Measurements from ENCODE around the gene DLX2.
"Not testable (repeated sequence)": the region's sequence is repeated elsewhere in the genome, so short reads cannot be mapped to it uniquely, and the experiment has no call there.

Gene DLX2

DNA sequence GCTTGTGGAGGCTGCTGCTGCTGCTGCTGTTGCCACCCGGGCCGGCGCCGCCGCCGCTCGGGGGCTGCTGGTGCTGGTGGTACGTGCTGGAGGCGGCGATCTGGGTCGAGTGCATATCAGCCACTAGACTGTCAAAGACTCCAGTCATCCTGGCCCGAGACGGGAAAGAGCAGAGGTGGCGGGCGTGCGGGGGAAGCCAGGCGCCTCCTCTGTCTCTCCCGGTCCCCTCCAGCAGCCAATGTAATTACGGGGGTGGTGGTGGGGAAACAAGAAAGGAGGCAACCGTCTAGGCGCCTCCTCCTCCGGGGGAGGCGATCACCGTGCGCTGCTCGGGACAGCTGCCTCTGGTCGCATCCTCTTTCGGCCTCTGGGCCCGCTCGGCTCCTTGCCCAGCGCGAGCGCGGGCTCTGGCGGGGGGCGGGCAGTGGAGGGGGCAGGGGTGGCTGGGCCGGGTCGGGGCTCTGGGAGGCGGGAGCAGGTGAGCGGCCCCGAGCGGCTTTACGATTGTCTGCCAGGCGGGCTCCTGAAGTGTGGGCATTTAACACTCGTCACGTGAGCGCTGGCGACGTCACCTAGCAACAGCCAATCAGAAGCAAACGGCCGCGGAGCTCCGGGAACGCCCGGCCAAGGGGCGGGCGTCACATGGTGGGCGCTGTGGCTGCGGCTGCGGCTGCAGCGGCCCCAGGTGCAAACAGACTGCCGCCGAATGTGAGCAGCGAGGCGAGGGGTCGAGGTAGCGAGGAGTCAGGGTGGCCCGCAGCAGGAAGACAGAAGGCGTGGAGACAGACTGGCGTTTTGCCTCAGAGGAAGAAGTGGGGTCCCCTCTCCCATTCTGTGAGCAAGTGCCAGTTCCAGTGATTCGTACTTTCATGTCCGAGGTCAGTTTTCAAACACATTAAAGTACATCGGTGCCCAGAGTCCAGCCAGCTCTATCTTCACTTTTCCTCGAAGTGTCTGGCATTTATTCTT, at the start of gene DLX2:
Gene DLX2, minus strand, starts transcription at position 510 of the 969 bp plus-strand sequence. Its CDS starts 362 bp downstream, at position 148.
- peak; percentile 82 for DNase-seq

DNA sequence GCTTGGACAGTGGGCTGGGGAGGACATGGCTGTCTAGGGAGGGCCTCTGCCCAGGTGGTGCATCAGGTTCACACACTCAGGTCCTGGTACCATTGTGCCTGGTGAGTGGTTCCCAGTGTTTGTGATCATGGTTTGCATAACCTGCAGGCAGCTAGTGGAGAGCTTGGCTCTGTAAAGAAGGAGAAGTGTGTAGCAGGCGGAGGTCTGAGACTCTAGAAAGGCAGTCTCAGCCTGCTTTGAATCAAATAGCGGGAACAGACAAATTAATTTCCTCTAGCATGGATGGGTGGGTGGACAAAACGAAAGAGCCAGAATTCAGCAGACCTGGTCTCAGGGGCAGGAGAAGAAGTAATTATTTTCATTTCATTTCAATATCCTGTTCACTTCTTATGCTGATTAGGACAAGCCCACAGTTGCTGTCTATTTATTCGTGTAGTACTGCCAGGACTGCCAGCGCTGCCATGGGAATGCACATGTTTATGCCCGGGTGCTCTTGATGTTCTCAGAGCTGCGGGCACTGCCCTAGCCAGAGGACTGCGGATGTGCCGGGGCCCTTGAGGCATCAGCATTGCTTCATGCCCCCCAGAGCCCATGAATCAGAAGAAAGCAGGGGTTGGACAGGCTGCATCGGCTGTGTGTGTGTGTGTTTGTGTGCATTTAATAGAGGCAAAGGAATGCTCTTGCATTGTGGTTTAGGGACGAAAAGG, 45.4 kb upstream of the DLX2 start:
- no peak for DNase-seq

DNA sequence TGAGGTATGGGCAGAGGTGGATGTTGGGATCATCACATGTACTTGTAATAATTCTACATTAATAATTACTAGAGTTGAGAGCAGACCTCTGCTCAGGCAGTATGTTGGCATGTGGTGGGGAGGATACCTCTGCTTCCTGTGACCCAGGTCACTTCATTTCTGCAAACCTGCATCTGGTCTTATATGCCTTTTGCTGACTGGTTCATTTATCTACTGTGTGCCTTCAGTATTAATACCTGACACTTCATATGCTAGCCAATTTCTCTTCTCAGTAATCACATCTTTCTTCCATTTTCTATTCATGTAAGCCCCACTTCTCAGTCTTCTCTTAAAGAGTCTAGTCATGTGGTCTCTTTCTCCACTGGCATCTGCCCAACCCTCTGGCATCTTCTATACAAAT, 41.1 kb upstream of the DLX2 start:
- DNase-seq, result no peak

DNA sequence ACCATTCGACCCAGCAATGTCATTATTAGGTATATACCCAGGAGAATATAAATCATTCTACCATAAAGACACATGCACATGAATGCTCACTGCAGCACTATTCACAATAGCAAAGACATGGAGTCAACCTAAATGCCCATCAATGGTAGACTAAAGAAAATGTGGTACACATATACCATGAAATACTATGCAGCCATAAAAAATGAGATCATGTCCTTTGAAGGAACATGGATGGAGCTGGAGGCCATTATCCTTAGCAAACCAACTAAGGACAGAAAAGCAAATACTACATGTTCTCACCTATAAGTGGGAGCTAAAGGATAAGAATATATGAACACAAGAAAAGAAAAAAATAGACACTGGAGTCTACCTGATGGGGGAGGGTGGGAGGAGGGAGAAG, 36.0 kb upstream of the DLX2 start:
- DNase-seq, result not testable (repeated sequence)

- DNase-seq, result no peak
These were observed 35.2 kb upstream of the DLX2 start for GRCh38 chr2:172137943-172138342.

DNA sequence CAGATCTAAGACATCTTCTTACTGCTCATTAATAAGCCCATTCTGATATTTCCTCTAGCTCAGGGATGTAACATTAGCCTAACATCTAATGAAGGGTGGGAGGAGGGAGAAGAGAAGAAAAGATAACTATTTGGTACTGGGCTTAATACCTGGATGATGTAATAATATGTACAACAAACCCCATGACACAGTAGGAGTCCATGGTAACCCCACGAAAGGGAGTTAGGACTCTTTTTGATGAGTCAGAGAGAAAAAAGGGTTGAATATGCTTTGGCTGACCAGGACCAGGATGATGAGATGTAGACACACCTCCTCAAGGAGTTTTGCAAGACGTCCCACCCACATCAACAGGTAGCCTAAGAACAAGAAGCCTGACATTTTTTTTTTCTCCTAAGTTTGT, 34.4 kb upstream of the DLX2 start:
- no peak for DNase-seq

DNA sequence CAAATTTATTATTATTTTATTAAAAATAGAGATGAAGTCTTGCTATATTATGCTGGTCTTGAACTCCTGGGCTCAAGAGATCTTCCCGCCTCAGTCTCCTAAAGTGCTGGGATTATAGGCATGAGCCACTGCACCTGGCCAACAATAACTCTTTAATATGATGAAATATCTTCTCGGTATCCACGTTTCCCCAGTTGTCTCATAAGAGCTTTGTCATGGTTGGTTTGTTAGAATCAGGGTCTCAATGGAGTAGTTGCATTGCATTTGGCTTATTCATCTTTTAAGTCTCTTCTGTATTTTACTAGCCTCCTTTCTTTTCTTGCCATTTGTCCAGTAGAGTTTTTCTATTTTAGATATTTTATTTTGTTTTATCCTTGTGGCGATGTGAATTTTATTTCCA, 32.7 kb upstream of the DLX2 start:
- no peak for DNase-seq

GRCh38 chr2:172134270-172134669, 31.6 kb upstream of the DLX2 start:
- DNase-seq, result no peak

DNA sequence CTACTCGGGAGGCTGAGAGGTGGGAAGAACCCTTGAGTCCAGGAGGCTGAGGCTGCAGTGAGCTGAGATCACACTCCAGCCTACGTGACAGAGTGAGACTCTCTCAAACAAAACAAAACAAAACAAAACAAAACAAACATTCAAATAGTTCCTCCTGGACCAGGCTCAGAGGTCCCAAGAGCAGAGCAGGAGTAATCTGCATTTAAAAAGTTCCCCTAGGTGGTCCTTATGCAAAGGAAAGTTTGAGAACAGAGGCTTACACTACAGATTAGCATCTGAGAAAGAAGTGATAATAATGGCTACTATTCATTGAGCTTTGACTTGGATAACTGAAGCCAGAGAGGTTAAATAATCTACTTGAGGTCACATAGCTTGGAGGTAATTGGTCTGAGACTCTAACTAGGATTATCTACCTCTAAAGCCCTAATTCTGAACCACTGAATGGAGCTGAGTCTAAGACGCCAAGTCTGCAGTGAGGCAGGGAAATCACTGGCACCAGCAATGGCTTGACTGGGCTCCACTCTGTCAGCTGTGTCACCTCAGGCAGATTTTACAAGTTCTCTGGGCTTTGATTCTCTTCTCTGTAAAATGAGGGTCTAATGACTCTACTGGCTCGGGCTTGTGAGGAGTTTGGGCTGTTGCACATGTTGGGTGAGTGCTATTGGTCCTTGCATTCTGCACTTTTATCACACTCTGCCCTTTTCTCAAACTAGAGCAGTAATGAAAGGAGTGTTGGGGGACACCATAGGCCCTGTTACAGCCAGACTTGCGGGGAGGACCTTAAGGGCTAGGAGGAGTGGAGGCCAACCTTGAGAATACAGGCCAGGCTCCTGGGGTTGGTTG, 29.2 kb upstream of the DLX2 start:
- DNase-seq, result no peak

DNA sequence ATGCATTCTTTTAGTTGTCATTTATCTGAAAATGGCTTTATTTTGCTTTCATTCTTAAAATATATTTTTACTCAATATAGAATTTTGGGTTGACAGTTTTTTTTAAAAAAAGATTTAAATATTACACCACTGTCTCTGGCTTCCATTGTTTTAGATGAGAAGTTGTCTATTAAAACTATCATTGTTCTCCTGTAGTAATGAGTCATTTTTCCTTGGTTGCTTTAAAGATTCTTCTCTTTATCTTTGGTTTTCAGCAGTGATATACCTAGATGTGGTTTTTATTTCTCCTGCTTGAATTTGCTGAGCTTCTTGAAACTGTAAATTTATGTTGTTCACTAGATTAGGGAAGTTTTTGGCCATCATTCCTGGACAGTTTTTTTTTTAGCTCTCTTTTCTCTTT, 26.7 kb upstream of the DLX2 start:
- no peak for DNase-seq

DNA sequence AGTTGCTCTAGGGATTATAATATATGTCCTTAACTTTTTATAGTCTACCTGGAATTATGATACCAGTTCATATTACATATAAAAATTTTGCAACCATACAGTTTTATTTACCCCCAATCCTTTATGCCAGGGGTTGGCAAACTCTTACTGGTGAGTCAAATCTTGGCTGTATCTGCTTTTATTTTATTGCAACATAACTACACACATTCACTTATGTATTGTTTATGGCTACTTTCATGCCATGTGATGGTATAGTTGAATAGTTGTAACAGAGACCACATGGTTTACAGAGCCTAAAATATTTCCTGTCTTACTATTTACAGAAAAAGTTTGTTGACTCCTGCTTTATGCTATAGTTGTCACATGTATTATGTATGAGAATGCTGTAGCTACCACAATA, 25.8 kb upstream of the DLX2 start:
- no peak for DNase-seq

GRCh38 chr2:172120118-172120517, 17.4 kb upstream of the DLX2 start:
- DNase-seq, result no peak

DNA sequence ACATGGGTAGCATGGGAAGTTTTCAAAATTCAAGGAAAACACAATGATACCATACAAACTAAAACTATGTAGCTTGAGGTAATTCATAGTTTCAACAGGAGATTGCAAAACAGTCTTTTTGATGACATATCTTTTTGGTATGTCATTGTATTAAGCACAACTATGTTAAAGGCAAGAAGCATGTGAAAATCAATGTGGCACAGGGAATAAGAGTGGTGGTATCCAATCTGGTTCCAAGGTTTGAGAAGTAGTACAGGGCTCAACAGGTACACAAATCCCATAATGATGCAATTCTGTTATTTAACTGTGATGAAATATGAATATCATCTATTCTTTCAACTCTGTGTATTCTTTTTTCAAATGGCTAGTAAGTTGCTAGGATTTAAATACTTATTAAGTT, 16.4 kb upstream of the DLX2 start:
- DNase-seq, result no peak

GRCh38 chr2:172116107-172116506, 13.4 kb upstream of the DLX2 start:
- no peak for DNase-seq

GRCh38 chr2:172114579-172114978, 11.9 kb upstream of the DLX2 start:
- DNase-seq, result no peak

GRCh38 chr2:172114176-172114575, 11.5 kb upstream of the DLX2 start:
- not testable (repeated sequence) for DNase-seq

DNA sequence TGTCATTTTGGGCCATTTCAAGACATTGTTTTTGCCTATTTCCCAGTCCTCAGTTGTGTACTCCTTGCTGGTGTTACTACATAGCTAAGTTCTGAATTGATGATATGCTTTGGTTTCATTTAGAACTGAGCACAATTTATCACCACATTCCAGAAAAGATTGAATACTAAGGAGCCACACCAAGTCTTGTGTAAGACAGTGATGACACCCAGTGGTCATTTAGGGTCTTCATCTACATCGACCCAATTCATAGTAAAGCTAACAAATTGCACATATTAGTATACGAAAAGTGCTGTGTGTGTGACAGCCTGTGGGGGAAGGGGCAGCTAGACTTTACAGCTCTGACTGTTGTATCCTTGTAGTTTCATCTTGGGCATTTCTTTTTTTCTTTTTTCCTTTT, 10.9 kb upstream of the DLX2 start:
- DNase-seq, result no peak

GRCh38 chr2:172109988-172110811, 7.5 kb upstream of the DLX2 start:
- DNase-seq, result no peak

- DNase-seq, result no peak
These were observed 6.7 kb upstream of the DLX2 start for GRCh38 chr2:172109256-172109987.

DNA sequence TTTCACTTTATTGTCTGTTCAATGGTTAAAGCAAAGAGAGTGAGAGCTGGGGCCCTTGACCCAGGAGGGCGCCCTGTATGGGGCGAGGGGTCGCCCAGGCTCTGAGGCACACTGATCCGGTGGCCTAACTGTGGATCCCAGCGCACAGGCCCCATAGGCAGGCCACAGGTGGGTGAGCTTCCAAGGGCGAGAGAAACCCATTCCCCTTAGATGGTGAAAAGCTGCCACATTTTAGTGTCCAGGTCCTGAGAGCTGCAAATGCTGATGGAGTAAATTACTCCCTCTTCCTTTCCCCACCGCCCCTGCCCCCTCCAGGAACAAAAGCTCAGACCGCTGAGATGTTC, 5.9 kb upstream of the DLX2 start:
- no peak for DNase-seq

DNA sequence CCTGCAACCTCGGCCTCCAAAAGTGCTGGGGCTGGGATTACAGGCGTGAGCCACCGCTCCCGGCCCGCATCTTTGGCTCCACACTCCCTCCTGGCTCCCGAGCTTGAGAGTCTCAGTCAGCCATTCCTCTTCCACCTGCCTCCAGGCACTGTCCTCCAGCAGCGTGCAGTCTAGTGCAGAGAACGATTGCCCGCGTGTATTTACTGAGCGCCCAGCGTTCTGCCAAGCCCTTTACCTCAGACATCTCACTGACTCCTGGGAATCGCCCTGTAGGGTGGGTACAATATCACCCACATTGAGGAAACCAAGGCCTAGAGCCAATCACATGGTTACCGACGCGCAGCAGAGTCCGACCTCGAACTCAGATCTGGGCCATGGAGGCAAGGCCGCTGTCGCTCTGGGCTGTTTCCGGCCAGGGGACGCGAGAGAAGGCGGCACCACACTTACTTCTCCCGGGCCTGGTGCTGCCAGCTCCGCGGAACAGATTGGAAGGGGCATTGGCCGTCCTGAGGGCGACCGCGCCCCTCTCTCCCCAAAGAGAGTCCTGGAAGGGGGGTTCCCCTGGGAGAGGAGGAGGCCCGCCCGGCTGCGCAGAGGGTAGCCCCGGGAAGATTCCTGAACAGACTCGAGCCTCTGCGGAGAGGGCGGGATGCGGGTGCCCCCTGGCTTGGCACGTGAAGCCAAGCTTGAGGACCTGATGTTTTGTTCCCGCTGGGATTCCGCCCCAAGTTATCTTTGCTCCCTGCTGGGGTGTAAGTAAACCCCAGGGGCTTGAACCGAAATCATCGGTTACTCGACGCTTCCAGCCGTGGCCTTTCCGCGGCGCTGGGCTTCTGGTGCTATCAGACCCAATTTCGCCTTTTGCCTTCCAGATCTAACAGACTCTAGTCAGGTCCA, 5.2 kb upstream of the DLX2 start:
- no peak for DNase-seq

All from CD4-positive, alpha-beta T cell treated with Interleukin-17A for 1 hour (primary cell).